HG03575 (cell line): Measurements from ENCODE around the gene SIAH1.
"Not testable (repeated sequence)": the region's sequence is repeated elsewhere in the genome, so short reads cannot be mapped to it uniquely, and the experiment has no call there.

Experiments
- ATAC-seq: cut with Tn5 transposase; IDR thresholded peaks from one replicate; pipeline ENCODE4 v1.9.1; 2021; ENCODE audit not compliant: unreplicated experiment, insufficient number of reproducible peaks, low FRiP score; ENCODE audit errors: extremely low read depth

SIAH1 gene

DNA sequence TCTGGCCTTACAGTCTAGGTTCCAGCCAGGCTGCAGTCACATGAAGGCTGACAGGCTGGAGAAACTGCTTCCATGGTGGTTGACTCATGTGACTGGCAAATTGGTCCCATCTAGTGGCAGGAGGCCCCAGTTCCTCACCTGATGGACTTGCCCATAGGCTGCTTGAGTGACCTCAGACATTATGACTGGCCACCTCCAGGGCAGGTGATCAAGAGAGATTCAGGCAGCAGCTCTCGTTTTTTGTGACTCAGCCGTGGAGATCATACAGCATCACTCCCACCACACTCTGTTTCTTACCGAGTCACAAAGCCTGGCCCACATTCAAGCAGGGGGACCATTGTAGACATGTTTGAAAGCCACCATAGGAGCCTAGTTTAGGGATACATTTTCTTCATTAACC is 34.5 kb downstream of the SIAH1 start:
- ATAC-seq: no peak

DNA sequence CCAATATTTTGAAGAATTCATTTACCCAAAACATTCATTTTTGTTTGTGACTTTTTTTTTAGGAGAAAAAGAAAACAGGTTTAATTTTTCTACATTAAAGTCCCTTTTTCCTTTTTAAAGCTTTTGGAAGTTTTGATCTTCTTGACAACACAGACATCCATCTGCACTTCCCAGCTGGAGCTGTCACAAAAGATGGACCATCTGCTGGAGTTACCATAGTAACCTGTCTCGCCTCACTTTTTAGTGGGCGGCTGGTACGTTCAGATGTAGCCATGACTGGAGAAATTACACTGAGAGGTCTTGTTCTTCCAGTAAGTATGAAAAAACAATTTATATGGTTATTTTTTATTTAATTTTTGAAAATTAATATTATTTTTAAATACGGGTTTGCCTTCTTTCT is 37.2 kb downstream of the SIAH1 start:
- no peak for ATAC-seq

DNA sequence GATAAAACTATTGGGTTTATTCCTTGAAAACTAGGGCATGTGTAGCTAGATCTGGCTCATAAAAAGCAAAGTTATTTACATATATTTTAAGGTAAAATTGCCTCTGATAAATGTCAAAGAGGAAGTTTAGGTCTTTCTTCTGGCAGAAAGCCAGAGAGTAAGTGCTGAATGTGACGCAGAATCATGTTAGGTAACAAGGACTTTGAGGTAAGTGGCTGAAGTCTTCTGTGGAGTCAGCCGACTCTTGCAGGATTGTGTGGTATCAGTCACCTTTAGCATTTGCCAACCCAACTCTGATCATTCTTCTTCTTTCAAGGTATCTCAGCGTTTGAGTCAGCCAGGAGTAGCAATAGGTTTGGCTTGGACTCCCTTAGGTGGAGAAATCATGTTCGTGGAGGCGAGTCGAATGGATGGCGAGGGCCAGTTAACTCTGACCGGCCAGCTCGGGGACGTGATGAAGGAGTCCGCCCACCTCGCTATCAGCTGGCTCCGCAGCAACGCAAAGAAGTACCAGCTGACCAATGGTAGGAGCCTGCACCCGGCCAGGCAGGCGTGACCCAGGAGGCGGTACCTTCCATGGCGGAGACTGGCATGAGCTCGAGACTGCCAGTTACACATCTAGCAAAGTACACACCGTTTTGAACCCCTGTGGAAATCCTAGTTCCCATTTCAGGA is 37.9 kb downstream of the SIAH1 start:
- ATAC-seq: no peak

DNA sequence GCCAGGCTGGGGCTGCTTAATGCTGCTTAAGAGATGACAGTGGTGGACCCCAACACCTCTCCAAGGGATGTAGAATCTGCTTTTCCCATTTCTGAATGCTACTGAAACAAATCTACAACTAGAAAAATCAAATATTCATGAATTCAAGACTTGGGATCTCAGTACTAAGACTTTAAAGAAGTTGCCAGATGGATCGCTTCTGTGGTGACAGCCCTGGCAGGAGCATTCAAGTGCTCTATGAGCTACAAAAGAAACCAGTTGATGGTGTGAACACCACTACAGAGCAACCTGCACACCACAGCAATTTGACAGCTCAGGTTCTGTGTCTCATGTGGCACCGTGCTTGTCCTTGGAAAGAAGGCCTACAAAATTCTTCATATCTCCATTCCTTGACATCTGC is 42.6 kb downstream of the SIAH1 start:
- ATAC-seq: no peak

DNA sequence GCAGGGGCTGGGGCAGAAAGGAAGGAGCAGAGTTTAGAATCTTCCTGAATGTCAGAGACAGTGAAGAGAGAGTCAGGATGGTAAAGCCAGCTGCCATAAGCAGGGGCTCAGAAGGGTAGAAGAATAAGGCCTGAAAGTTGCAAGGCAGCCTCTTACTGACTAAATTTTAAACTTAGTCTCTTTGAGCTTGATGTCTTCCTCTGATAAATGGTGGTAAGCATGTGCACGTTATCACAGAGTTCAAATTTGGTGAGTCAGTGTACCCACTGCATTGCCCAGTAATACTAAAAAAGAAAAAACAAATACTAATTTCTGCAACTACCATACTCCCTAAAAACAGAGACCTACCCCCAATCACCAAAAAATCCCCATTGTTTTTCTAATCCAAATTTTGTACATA is 45.2 kb downstream of the SIAH1 start:
- no peak for ATAC-seq

DNA sequence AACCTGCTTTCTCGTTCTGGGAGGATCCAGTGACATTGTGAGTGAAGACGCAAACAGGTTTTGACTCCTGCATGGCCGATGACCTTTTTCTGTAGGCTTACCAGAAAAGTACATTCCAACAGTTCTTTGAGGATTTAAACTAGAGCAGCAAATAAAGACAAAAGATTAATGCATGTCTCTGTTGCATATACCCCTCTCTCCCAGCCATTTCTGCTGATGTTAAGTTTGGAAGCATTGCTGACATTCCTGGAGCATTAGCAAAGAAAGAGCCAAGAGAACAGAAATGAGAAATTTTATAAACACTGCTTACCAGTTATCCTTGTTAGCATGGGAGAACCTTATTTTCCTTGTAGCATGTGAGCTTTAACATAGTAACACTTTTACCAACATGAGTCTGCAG is 49.3 kb downstream of the SIAH1 start:
- ATAC-seq: no peak

DNA sequence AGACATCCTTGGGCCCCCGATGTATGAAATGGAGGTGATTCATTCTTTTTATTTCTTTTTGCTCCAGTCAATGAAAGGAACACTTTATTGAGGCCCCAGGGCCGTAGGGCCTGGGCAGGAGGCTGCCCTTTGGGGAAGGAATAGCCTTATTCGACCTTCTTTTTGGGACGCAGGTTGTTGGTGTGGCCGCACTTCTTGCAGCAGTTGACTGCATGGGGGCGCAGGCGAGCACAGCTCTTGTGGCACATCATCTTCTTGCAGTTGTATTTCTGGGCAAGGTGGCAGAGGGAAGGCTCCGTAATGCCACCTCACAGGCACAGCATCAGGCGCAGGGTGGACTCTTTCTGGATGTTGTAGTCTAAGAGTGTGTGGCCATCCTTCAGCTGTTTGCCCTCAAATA is 50.9 kb downstream of the SIAH1 start:
- ATAC-seq: no peak

DNA sequence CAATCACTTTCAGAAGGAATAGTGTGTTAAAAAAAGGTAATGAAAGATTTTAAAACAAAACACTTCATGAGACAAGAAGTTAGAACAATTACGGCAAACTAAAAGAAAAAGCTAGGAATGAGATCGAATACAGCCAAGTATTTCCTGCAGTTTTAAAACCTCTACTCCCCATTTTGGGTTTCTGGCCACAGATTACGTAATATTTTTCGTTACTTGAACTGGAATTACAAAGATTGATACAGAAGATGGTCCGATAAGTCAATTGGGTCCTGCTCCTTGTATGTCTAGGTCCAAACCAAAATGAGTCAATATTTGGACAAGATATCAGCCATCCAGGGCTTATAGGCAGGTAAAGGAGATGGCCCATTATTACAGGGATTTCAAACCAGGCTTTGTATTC is 52.2 kb downstream of the SIAH1 start:
- ATAC-seq: no peak

DNA sequence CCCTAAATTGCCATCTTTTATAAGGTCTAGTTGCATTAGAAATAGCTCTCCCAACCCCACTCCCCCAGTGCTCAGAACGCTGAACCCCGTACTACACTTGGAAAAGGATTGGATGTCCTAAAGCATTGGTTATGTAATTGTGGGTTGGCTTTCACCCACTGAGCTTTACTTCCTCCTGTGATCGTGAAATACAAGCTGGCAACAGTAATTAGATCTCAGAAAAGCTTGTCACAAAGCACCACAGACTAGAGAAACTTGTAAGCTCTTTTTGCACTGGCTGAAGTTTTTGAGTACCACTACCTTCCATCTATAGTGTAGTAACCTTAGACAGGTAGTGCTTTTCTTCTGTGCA is 54.4 kb downstream of the SIAH1 start:
- no peak for ATAC-seq

DNA sequence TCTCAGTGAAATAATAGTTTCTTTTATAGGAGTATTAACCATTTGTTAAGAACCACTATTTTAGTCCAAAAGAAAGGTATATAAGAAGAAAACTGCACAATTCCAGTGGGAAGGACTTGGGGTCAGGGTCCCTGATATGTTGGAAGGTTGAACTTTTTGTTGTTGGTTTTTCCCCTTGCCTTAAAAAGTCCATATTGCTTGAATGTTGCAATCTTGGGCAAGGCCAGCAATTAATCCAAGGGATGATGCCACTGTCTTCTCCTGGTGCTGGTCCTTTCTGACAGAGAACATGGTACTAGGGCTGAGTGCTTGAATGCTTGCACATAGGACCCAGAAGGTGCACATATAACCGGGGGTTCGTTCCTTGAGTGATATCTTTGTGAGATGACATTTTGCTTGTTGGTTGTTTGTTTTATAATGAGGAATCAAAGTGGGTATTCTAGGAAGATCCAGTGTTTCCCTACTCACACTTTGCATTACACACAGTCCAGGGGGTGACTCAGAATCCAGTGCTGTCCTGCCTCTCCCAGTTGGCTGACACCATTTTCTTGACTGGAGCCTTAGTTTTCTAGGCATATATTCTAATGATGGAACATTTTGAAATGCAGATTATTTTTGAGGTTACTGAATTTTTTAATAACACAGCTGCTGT is 54.9 kb downstream of the SIAH1 start:
- ATAC-seq: no peak

DNA sequence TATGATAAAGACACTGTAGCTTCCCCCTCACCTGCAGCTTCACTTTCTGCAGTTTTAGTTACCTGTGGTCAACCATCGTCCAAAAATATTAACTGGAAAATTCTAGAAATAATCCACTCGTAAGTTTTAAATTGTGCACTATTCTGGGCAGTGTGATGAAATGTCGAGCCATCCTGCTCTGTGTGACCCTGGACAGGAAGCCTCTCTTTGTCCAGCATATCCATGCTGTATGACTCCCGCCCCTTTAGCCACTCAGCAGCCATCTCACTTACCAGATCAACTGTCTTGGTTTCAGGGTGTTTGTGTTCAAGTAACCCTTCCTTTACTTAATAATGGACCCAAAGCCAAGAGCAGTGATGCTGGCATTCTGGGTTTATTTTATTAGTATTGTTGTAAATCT is 56.1 kb downstream of the SIAH1 start:
- ATAC-seq: no peak

DNA sequence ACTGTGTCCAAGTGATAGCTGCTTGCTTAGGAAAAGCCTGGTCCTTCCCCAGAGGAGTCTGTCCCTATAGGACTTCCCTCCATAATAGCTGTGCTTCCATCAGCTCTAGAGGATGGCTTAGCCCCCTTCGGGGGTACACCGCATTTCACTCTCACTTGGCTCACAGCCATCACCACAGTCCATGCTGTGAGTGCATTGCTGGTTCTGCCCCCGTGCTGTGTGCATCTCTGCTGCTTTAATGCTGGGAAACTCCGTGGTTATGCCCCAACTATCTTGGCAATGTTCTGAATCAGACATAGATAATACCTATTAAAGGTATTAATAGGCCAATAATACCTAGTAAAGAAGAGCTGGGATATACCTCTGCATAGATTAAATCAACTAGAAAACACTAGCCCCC is 58.3 kb downstream of the SIAH1 start:
- ATAC-seq: no peak

DNA sequence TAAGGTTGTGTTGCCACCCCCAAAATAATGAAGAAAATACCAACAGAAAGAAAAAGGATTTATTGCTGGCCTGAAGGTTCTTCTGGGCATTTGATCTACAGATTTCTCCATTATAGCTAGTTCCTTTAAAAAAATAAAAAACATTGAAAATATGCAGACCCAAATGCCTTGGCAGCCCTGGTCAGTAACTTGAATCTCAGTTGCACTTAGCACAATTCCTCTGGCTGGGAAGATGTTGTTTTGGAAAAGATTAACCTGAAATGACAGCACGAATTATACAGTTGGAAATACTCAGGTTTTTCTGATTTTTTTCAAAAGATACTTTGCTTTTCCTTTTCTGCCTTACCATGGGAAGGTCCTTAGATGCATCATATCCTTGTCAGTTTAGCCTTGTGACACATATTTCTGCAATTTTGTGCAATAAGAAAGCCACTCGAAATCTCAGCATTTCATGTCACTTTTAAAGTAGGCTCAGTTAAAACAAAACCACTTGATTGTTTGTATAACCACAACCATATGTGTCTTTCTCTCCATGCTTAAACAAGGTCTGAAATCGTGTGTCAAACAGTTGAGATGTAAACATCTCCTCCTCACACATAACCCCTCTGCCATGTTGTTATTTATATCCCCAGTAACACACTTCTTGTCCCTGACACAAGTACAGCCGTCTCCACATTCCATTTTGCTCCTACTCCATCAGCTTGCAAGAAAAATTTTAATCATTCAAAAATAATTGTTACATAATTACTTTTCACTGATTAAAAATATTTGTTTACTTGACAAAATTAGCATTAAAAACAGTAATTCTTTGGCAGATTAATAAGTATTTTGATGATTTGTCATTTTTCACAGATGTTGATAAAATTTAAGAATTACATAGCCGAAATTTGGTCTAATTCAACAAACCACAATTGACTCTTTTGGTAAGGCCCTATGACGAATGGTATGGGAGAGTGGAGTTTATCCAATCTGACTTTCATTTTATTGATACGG is 61.1 kb downstream of the SIAH1 start:
- ATAC-seq: no peak

DNA sequence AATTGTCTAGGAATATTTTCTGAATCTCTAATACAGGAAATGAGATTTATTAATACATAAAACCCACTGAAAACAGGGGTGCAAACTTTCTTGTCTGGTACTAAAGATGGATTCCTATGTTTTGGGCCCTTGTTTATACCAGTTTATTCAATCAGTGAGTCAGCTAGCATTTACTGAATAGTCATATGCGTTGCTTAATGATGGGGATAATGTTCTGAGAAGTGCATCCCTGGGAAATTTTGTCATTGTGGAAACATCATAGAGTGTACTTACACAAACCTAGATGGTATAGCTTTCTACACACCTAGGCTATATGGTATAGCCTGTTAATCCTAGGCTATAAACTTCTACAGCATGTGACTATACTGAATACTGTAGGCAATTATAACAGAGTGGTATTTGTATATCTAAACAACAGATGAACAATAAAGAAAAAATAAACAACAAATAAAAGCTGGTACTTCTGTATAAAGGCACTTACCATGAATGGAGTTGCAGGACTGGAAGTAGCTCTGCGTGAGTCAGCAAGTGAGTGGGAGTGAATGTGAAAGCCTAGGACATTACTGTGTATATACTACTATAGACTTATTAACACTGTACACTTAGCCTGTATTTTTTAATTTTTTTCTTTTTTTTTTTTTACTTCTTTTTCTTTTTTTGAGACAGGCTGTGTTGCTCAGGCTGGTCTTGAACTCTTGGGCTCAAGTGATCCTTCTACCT is 63.7 kb downstream of the SIAH1 start:
- ATAC-seq: no peak

DNA sequence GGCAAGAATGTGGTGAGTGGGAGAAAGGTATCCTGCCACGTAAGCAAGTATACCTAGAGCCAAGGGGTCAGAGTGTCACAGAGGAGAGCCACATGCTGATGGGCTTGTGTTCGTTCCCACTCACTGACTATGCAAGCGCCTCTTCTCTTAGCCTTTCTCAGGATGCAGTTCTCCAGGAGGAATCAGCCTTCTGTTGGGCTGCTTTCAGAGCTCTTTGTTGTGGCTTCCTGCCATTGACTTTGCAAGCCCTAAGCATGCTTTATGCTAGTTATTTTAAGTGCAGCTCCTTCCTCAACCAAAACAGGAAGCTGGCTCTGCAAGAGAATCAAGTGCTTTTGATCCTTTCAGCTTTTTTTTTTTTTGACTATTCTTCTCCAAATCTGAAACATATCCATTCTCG is 66.6 kb downstream of the SIAH1 start:
- no peak for ATAC-seq

DNA sequence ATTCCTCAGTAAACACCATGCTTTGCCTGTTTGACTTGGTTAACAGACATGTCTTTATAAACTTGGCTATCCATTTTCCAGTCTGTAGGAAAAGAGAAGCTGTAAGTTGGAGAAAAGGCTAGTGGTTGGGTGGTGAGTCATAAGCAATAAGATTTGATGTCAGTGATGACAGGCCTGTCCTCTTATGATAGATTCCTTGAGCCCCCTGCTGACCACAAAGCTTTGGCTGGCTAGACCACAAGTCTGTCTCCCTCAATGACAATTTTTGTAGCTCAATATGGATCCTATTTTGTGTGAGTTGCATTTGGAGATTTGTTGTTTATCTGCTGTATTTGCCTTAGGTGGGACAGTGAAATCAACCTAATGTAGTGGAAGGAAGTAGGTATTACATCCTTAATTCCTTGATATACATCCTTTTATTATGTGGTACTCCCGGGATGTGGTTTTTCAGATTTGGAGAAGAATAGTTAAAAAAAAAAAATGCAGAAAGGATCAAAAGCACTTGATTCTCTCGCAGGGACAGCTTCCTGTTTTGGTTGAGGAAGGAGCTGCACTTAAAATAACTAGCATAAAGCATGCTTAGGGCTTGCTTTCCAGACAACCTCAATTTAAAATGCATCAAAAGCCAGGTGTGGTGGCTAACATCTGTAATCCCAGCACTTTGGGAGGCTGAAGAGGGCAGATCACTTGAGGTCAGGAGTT is 67.4 kb downstream of the SIAH1 start:
- no peak for ATAC-seq

DNA sequence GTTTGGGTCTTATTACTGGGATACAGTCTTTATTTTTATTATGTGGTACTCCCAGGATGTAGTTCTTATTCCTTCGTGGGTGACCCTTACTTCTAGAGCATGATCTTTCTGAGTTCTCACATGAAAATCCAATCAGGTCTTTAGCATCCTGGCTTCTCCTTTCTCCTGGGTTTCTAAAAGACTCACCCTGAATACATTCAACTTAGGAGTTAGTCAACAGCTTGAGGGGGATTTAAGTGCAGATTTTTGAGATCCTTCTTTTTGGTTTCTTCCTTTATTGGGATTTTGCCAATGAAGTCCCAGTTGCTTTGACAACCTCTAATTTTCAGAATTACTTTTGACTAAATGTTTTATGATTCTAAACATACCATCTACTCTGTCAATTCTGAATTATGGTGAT is 68.2 kb downstream of the SIAH1 start:
- ATAC-seq: no peak

DNA sequence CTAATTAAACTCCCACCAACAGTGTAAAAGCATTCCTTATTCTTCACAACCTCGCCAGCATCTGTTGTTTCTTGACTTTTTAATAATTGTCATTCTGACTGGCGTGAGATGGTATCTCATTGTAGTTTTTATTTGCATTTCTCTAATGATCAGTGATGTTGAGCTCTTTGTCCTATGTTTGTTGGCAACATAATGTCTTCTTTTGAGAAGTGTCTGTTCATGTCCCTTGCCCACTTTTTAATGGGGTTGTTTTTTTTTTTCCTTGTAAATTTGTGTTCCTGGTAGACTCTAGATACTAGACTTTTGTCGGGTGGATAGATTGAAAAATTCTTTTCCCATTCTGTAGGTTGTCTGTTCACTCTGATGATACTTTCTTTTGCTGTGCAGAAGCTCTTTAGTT is 71.3 kb downstream of the SIAH1 start:
- not testable (repeated sequence) for ATAC-seq
